H1 (cell line): ENCODE results near the gene SPTBN4. TPM values are rescaled to one million over a fixed set of nuclear protein-coding genes. Genes with fewer than 3 reads are reported as not detected.

Source experiments
- CBX5 ChIP-seq: fragments of 300-800, 300-1000 bp; sonication (generic); IDR thresholded peaks from 2 replicates; pipeline ENCODE4 v1.7.1; 2016; ENCODE audit warnings: antibody characterized with exemption, low read length, low read depth
- CHD1 ChIP-seq: IDR thresholded peaks from 2 replicates; pipeline ENCODE4 v1.6.1; 2012; ENCODE audit warnings: low read depth, low read length, improper control_type of control experiment
- GABPA ChIP-seq: IDR thresholded peaks from 2 replicates; pipeline ENCODE4 v1.6.1; 2011; ENCODE audit warnings: mild to moderate bottlenecking, low read length, moderate library complexity, borderline replicate concordance; ENCODE audit not compliant: insufficient read depth
- polyA plus RNA-seq, 7 experiments: library from polyadenylated mRNA; depleted of rRNA in 3 of 7; stranded (reverse) in 5 of 7; unstranded in 2 of 7; fragments of >200 nt in 5 of 7; fragments of 200-250 nt in 2 of 7; gene quantifications; 1 replicate in 5 of 7; 2 replicates in 1 of 7; 4 replicates in 1 of 7; pipeline versions ENCODE4 v1.2.1 to v1.2.3, GENCODE V29; 2011 to 2013; ENCODE audit warnings: missing spikeins in 2 of 7, mixed read lengths in 2 of 7
- total RNA-seq: library from RNA; stranded (reverse); fragmentation: NEBNext Ultra II Directional; extraction: Animal tissue kit (Norgen Biotek cat#: 25700); gene quantifications from 2 replicates; pipeline ENCODE4 v1.2.1, GENCODE V29; 2021

Gene SPTBN4
- total and polyA plus RNA-seq, 2 of the 8 experiments (the other 6 are each of a cell fraction or from before 2014, with no cell fraction given), result 1.9 to 3.0 TPM

- TF ChIP-seq CHD1 (no peak), GABPA (no peak), CBX5 (no peak)
These were observed 116.5 kb downstream of the SPTBN4 start (continued) for GRCh38 chr19:40583283-40583682.
